Activated naive CD4-positive, alpha-beta T cell treated with anti-CD3 and anti-CD28 coated beads, Interleukin-2, amount 50 U/mL, for 24 hours (primary cell): ENCODE results near the gene FASN.

Experiments
- H3K27ac Mint-ChIP-seq: one replicate; pipeline ENCODE4 v1.8.0; 2021; ENCODE audit warnings: mild to moderate bottlenecking, mixed read lengths
- H3K27me3 Mint-ChIP-seq: one replicate; pipeline ENCODE4 v1.8.0; 2021; ENCODE audit warnings: mixed read lengths
- H3K36me3 Mint-ChIP-seq: one replicate; pipeline ENCODE4 v1.8.0; 2021; ENCODE audit warnings: mixed read lengths
- H3K4me1 Mint-ChIP-seq: one replicate; pipeline ENCODE4 v1.8.0; 2021; ENCODE audit warnings: mixed read lengths
- H3K4me3 Mint-ChIP-seq: one replicate; pipeline ENCODE4 v1.8.0; 2021; ENCODE audit warnings: mild to moderate bottlenecking, mixed read lengths
- H3K9me3 Mint-ChIP-seq: one replicate; pipeline ENCODE4 v1.8.0; 2021; ENCODE audit warnings: mixed read lengths

FASN gene

GRCh38 chr17:82087961-82088837 lies 9.8 kb downstream of the FASN start:
- H3K27me3 Mint-ChIP-seq = no peaks in the 10 kb centered on the region
- no peaks in the 10 kb centered on the region for H3K4me1 Mint-ChIP-seq
- H3K27ac Mint-ChIP-seq = no peak overlapping the region
- H3K4me3 Mint-ChIP-seq = no peak overlapping the region
- H3K9me3 Mint-ChIP-seq = no peaks in the 10 kb centered on the region
- no peaks in the 10 kb centered on the region for H3K36me3 Mint-ChIP-seq

- Mint-ChIP-seq H3K36me3 (no peaks in the 10 kb centered on the region), H3K9me3 (no peaks in the 10 kb centered on the region), H3K27ac (no peak overlapping the region), H3K4me1 (no peaks in the 10 kb centered on the region), H3K4me3 (no peak overlapping the region), H3K27me3 (no peaks in the 10 kb centered on the region)
These were observed 10.8 kb downstream of the FASN start for GRCh38 chr17:82086941-82087906.

GRCh38 chr17:82085931-82086764 lies 11.9 kb downstream of the FASN start:
- Mint-ChIP-seq H3K36me3 (no peaks in the 10 kb centered on the region), H3K9me3 (no peaks in the 10 kb centered on the region), H3K4me3 (no peak overlapping the region), H3K4me1 (no peaks in the 10 kb centered on the region), H3K27ac (no peak overlapping the region), H3K27me3 (no peaks in the 10 kb centered on the region)

DNA sequence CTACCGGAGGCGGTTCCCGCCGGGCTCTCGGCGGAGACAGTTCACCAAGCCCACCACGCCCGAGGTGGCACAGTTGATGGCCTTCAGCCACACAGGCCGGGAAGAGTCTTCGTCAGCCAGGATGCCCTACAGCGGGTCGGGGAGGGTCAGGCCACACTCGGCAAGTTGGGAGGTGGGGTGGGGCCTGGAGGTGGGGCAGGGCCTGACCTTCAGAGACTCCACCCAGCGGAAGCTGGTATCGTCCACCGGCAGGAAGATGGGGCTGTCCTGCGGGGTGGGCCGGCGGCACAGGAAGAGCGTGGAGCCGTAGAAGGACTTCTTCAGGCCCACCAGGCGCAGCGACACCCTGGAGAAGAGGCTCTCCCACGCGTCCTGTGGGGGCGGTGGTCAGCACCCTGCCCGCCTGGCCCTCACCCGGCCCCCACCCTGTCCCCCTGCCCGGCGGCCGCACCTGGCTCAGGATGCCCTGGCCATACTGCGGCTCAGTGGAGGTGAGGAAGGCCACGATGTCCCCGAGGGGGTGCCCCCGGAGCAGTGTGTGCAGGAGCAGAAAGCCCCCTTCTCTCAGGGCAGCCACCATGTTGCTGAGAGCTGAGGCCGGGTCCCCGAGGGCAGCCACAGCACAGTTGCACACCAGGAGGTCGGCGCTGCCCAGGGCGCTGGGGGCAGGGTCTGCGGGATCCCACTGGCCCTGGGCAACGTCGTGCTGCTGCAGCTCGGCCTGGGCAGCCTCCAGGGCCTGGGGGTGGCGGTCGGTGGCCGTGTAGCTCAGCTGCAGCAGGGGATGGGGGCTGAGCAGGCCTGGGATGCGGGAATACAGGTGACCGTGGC lies 12.8 kb downstream of the FASN start:
- Mint-ChIP-seq H3K4me3 (no peak overlapping the region), H3K27me3 (no peaks in the 10 kb centered on the region), H3K27ac (no peak overlapping the region), H3K9me3 (no peaks in the 10 kb centered on the region), H3K36me3 (no peaks in the 10 kb centered on the region), H3K4me1 (no peaks in the 10 kb centered on the region)

DNA sequence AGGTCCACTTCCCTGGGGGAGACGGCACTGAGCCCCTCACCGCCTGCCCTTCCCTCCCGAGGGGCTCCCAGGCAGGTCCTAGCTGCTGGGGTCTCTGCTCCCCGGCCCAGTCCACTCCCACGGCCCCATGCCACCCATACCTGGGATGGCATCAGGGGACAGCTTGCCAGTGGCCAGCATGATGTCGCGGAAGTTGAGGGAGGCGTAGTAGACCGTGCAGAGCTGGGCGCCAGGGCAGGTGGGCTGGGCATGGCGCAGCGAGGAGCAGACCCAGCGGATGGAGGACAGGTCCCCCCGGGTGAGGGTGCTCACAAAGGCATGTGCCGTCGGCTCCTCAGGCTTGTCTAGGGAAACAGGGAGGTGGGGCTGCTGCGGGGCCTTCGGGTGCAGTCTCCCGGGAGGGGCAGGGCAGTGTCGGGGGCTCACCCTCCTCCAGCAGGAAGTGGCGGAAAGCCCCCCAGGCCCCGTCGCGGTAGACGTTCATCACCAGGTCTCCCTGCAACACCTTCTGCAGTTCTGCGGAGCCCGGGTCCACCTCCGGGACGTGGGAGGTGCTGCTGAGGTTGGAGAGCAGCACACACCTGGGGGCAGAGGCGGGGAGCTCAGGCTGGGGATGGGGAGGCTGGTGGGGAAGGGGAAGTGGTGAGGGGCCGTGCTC lies 13.5 kb downstream of the FASN start:
- no peak overlapping the region for H3K4me3 Mint-ChIP-seq
- no peak overlapping the region for H3K27ac Mint-ChIP-seq
- H3K27me3 Mint-ChIP-seq = no peaks in the 10 kb centered on the region
- no peaks in the 10 kb centered on the region for H3K9me3 Mint-ChIP-seq
- H3K36me3 Mint-ChIP-seq = no peaks in the 10 kb centered on the region
- H3K4me1 Mint-ChIP-seq = no peaks in the 10 kb centered on the region

- Mint-ChIP-seq H3K4me3 (no peak overlapping the region), H3K9me3 (no peaks in the 10 kb centered on the region), H3K27me3 (no peaks in the 10 kb centered on the region), H3K36me3 (no peaks in the 10 kb centered on the region), H3K4me1 (no peaks in the 10 kb centered on the region), H3K27ac (no peak overlapping the region)
These were observed 14.3 kb downstream of the FASN start for GRCh38 chr17:82083533-82084359.

- Mint-ChIP-seq H3K27me3 (no peaks in the 10 kb centered on the region), H3K4me3 (no peak overlapping the region), H3K27ac (no peak overlapping the region), H3K4me1 (no peaks in the 10 kb centered on the region), H3K36me3 (no peaks in the 10 kb centered on the region), H3K9me3 (no peaks in the 10 kb centered on the region)
These were observed 15.0 kb downstream of the FASN start for GRCh38 chr17:82083009-82083408.

- Mint-ChIP-seq H3K4me3 (no peak overlapping the region), H3K36me3 (no peaks in the 10 kb centered on the region), H3K27ac (no peak overlapping the region), H3K9me3 (no peaks in the 10 kb centered on the region), H3K27me3 (no peaks in the 10 kb centered on the region), H3K4me1 (no peaks in the 10 kb centered on the region)
These were observed 15.6 kb downstream of the FASN start for GRCh38 chr17:82082456-82082855.

DNA sequence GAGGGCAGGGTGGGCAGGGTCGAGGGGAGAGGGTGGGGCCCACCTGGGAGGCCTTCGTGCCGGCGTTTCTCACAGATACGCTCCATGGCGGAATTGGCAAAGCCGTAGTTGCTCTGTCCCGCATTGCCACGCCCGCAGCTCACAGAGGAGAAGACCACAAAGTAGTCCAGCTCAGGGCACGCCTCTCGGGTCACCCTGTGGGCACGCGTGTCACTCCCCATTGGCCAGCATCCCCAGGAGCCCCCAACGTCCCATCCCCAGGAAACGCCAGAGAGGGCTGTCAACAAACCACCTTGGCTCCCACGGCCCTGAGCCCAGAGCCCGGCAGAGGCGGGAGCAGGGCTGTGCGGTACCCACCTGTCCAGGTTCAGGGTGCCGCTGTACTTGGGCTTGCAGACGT lies 16.1 kb downstream of the FASN start:
- Mint-ChIP-seq H3K27ac (no peak overlapping the region), H3K36me3 (no peaks in the 10 kb centered on the region), H3K4me1 (no peaks in the 10 kb centered on the region), H3K9me3 (no peaks in the 10 kb centered on the region), H3K27me3 (no peaks in the 10 kb centered on the region), H3K4me3 (no peak overlapping the region)

DNA sequence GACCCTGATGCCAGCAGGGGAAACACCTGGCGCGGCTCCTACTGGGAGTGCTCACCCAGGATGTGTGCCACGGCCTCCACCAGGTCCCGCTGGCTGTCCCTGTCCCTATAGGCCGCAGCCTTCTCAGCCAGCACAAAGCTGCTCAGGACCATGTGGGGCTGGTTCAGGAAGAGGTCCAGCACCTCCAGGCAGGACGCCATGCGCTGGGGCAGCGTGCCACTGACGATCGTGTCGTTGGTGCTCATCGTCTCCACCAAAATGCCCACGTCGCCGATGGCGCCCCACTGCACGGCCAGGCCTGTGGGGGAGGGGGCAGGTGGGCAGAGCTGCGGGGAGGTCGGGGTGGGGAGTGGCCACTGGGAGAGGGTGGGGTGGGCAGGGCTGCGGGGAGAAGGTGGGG lies 16.5 kb downstream of the FASN start:
- H3K27ac Mint-ChIP-seq = no peak overlapping the region
- no peaks in the 10 kb centered on the region for H3K36me3 Mint-ChIP-seq
- H3K4me1 Mint-ChIP-seq = no peaks in the 10 kb centered on the region
- no peak overlapping the region for H3K4me3 Mint-ChIP-seq
- H3K9me3 Mint-ChIP-seq = no peaks in the 10 kb centered on the region
- no peaks in the 10 kb centered on the region for H3K27me3 Mint-ChIP-seq

DNA sequence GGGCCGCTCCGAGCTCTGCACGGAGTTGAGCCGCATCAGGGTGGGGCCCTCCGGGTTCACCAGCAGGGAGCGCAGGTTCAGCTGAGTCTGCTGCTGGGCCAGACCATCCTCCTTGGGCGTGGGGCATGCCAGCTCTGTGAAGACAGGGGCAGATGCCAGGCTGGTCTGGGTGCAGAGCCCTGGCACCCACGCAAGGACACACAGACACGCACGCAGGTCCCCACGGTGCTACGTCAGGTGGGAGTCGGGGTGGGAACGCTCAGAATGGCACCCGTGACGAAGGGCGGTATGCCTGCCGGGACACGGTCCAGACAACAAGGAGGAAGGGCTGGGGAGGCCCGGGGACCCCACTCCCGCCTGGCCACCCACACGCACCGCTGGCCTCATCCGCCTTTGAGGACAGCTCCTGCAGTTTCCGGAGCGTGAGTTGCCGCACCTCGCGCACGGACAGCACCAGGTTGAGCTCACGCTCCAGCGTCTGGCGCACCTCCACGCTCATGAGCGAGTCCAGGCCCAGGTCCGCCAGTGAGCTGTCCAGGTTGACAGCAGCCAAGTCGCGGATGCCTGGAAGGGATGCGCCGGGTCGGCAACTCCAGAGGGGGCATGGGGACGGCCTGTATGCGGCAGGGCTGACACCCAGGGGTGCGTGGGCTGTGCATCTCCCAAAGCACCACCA lies 17.1 kb downstream of the FASN start:
- H3K9me3 Mint-ChIP-seq = no peaks in the 10 kb centered on the region
- H3K36me3 Mint-ChIP-seq = no peaks in the 10 kb centered on the region
- H3K4me3 Mint-ChIP-seq = no peak overlapping the region
- H3K4me1 Mint-ChIP-seq = no peaks in the 10 kb centered on the region
- no peak overlapping the region for H3K27ac Mint-ChIP-seq
- H3K27me3 Mint-ChIP-seq = no peaks in the 10 kb centered on the region

- H3K9me3 Mint-ChIP-seq = no peaks in the 10 kb centered on the region
- H3K4me3 Mint-ChIP-seq = no peak overlapping the region
- H3K4me1 Mint-ChIP-seq = no peaks in the 10 kb centered on the region
- H3K36me3 Mint-ChIP-seq = no peaks in the 10 kb centered on the region
- no peaks in the 10 kb centered on the region for H3K27me3 Mint-ChIP-seq
- H3K27ac Mint-ChIP-seq = no peak overlapping the region
These were observed 17.8 kb downstream of the FASN start for GRCh38 chr17:82080048-82080788.
